ENCODE data around the gene ANKS1B. TPM values are rescaled to one million over a fixed set of nuclear protein-coding genes. Genes with fewer than 3 reads are reported as not detected.

ANKS1B gene
- total RNA-seq, 1 donor = 47.0 TPM

DNA sequence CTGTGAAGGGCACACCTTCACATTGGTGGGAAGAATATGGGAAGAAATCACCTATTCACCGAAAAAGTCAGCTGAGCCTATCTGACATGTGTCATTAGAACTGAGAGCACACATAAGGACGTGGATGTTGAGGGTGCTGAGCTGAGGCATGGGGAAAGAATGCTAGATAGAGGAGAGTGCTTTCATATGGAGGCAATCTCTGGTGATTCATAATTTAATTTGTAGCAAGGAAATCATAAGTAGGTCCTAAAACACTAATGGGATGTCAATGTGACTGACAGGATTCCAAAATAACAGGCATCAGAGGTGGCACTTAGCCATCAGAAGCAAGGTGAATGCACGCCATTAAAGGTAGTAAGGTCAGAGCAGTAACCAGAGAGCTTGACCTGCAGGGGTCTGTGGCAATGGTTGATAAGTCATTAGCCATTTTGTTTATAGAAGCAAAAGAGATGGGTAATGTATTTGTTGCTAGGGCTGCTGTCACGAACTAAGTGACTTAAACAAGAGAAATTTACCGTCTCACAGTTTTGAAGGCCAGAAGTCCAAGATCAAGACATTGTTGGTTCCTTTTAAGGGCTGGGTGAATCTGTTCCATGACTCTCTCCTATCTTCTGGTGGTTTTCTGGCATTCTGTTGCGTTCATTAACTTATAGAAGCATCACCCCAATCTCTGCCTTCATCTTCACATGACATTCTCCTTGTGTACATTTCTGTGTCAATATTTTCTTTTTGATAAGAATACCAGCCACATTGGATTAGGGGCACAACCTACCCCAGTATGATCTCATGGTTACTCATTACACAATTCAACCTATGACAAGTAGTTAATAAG, 69.3 kb downstream of the ANKS1B start:
- no peak for TF ChIP-seq CTCF (IDR thresholded peaks at IDR 0.05; ENCODE audit: insufficient read depth, low read length)
- H3K4me3 ChIP-seq (ENCODE audit: low read depth, low read length) = no peak overlapping the region
- peak; percentile 51 for DNase-seq (ENCODE audit: low read depth)

DNA sequence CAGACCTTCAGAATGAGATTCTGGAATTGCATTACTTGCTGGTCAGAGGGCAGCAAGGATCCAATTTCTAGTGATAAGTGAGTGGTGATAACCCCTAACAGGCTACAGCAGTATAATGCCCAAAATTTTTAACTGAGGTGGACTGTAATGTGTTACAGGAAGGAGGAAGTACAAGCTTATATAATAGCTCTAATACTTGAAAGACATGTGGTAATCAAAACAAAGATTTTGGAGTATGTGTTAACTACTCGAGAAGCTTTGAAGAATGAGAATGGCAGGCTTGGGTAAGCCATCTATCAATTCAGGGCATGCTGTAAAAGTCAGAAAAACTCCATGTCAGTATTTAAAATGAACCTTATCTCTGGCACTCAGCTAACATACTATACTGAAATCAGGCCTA, 70.5 kb downstream of the ANKS1B start:
- H3K4me3 ChIP-seq (ENCODE audit: low read depth, low read length) = no peak overlapping the region
- TF ChIP-seq CTCF (IDR thresholded peaks at IDR 0.05; ENCODE audit: insufficient read depth, low read length) = no peak
- no peak for DNase-seq (ENCODE audit: low read depth)

DNA sequence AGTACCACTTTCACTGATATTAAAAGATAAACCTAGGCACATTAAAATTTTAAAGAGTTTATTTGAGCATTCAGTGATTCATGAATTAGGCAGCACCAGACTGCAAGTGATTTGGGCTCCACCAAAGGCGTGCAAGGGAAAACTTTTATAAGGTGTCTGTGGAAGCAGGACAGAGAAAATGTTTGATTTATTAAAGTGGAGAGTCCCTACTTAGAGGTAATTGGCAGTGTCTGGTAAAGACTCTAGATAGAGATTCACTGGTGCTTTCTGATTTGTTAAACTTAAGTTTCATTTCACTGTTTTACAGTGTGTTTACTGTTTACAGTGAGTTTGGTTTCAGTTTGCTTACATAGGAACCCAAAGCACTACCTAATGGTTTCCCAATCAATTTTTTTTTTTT, 72.8 kb downstream of the ANKS1B start:
- DNase-seq (ENCODE audit: low read depth) = peak; percentile 10
- H3K4me3 ChIP-seq (ENCODE audit: low read depth, low read length) = no peak overlapping the region
- no peak for TF ChIP-seq CTCF (IDR thresholded peaks at IDR 0.05; ENCODE audit: insufficient read depth, low read length)

- DNase-seq (ENCODE audit: low read depth) = peak; percentile 95
- TF ChIP-seq CTCF (IDR thresholded peaks at IDR 0.05; ENCODE audit: insufficient read depth, low read length) = peak; percentile 27
- H3K4me3 ChIP-seq (ENCODE audit: low read depth, low read length) = no peak overlapping the region
Measured at GRCh38 chr12:99911081-99911480, 73.7 kb downstream of the ANKS1B start.

DNA sequence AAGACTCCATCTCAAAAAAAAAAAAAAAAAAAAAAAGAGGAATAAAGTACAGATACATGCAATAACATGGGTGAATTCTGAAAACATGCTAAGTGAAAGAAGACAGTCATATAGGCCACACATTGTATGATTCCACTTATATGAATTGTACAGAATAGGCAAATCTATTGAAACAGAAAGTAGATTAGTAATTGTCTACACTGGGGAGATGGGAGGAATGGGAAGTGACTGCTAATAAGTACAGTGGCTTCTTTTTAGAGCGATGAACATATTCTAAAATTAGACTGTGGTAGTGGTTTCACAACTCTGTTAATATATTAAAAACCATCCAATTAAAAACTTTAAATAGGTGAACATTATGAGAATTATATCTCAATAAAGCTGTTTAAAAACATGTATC, 74.4 kb downstream of the ANKS1B start:
- no peak for TF ChIP-seq CTCF (IDR thresholded peaks at IDR 0.05; ENCODE audit: insufficient read depth, low read length)
- H3K4me3 ChIP-seq (ENCODE audit: low read depth, low read length) = no peak overlapping the region
- DNase-seq (ENCODE audit: low read depth) = peak; percentile 9

DNA sequence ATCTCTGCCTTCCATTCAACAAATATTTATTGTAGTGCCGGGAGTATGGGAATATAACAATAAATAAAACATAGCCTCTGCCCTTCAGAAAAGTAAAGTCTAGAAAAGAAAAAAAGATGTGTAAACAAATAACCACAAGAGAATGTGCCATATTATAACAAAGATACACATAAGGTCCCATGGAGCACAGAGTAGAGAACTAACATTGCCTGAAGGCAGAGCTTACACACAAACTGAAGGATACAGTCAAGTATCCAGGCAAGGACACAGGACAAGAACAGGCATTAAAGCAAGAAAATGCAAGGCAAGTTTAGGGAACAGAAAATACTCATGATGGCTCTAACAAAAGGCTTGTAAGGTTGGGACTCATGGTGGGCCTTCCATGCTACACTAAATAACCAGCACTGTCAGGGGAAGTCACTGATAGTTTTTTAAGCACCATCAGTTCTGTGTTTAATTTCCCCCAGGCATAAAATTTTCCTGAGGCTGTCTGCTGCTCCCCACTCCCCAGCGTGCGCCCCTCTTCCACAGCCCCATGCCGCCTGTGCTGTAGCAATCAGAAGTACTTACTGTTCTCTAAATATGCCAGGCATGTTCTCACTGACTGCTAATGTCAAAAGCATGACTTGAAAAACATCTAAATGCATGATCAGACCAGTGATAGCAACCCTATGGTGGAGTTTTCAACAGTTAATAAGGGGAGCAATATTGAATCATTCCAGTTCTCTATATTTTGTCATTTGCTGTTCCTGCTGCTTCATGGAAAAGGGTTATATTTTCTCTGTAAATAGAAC, 77.8 kb downstream of the ANKS1B start:
- no peak overlapping the region for H3K4me3 ChIP-seq (ENCODE audit: low read depth, low read length)
- DNase-seq (ENCODE audit: low read depth) = no peak
- no peak for TF ChIP-seq CTCF (IDR thresholded peaks at IDR 0.05; ENCODE audit: insufficient read depth, low read length)

All from fibroblast of the aortic adventitia (primary cell).